ENCODE data around the gene CUEDC2. TPM values are rescaled to one million over a fixed set of nuclear protein-coding genes. Genes with fewer than 3 reads are reported as not detected.

Gene CUEDC2, protein sequence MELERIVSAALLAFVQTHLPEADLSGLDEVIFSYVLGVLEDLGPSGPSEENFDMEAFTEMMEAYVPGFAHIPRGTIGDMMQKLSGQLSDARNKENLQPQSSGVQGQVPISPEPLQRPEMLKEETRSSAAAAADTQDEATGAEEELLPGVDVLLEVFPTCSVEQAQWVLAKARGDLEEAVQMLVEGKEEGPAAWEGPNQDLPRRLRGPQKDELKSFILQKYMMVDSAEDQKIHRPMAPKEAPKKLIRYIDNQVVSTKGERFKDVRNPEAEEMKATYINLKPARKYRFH
- 41.9 and 43.2 TPM in 2 replicates for total RNA-seq

DNA sequence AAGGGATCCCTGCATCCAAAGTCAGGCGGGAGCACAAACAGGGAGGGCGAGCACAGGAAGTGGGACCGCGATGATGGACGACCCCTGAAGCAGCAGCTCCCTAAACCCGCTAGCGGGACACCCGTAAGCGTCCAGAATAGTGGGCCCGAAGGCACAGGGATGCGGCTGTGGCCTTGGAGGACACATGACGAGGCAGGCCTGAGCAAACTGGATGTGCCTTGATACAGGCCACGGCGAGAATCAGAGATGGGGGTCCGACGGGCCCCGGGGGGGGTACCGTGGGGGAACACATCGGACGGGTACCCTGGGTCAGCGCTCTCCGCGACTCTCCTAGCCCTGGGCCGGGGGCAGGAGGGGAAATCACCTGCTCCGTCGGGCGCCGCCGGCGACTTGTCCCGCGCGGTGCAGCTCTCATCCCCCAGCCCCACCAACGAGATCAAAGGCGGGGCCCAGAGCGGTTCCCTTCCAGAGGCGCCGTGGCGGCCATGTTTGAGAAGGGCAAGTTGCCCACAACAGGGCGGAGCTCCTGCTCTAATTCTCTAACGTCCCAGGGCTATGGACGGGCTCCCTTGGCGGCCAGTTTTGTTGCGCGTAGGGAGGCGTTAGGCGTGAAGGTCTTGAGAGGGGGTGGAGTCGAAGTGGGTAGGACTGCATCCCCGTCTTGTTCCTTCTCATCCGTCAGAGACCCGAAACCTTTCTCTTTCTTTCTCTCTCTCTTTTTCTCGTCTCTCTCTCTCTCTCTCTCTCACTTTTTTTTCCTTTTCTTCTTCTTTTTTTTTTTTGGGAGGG is at the start of gene CUEDC2:
Gene CUEDC2, minus strand, starts transcription at position 413 of the 789 bp plus-strand sequence. CDS start 7,386 bp downstream, outside the sequence.

DNA sequence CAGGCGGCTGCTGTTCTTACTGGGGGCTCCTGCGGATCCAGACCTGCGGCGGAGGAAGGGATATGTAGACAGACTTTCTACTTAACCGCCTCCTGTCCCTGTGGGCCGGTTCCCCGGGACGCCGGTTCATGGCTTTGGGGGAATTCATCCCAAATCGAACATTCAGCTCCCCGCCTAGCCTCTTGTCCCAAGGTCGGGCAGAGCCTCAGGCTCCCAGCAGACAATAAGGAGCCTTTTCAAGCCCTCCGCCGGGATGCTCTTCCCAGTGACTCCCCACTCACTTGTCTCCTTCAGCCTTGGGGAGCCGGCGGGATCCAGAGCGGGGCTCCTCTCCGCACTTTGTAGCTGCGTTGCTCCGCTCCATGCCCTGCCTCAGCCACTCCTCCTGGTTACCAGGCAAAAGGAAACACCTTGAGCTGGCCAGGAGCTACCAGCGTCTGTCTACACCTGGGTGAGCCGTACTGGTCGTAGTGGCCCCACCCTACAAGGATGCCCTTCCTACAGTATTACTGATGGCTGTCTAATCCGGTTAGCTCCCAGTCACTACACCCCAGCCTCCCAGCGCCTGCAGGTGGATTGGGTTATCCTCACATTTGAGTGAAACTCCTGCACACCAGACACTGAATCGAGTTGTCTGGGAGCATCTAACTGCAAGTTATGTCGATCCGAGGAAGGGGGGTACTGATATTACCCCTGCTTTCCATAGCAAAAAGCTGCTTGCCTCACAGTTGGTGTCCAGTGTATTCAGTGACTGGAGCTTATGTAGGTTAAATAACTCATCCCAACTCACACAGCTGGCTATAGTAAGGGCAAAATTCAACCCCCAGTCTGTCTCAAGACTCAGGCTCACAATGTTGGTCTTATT is 19.0 kb upstream of the CUEDC2 start, which contains the start of gene C10orf95:
Gene C10orf95, minus strand, starts transcription at position 439 of the 865 bp plus-strand sequence. CDS start 450 bp downstream, outside the sequence.

DNA sequence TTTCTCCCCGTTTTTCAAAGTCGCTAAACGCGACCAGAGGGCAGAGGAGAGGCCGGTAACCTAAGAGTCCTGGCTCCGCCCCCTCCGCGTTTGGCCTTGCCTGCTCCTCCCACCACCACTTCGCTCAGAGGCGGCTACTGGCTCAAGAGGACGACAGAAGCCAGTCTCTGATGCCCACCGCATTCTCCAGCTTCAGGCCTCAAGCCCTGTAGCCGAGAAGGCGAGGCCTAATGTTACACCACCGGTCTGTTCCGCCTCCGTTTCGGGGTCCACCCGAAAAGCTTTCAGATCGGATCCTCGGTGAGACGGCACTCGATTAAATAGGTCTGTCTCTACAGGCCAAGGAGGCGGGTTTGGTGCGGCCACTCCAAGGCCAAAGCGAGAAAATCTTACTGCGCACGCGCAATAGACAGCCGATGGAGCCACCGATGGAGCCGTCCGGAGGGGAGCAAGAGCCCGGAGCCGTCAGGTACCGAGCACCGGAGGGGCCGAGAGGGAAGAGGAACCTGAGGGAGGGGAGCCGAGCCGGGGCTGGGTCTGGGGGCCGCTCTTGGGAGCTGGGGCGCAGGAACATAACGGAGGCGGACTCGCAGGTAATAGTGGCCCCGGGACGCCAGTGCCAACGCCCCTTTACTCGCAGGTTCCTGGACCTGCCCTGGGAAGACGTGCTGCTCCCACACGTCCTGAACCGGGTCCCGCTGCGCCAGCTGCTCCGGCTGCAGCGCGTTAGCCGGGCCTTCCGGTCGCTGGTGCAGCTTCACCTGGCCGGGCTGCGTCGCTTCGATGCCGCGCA is 11.5 kb downstream of the CUEDC2 start, which contains the start of gene FBXL15:
Gene FBXL15, plus strand, starts transcription at position 123 of the 793 bp plus-strand sequence. Its CDS starts 294 bp downstream, at position 417.

GRCh38 chr10:102418622-102419268 is 13.6 kb downstream of the CUEDC2 start, which contains the start of gene PSD:
Gene PSD, minus strand, starts transcription at chr10:102418785. Its CDS starts 1,747 bp downstream, at chr10:102417038.

GRCh38 chr10:102395400-102396316 is 36.7 kb downstream of the CUEDC2 start, which contains the start of gene NFKB2:
Gene NFKB2, plus strand, starts transcription at chr10:102395705. Its CDS starts 255 bp downstream, at chr10:102395960.

Other genes with a start within 250 kb of the CUEDC2 start
- gene ELOVL3, start 206.3 kb downstream of the CUEDC2 start, total RNA-seq, result 0.26 TPM in 1 of 2 replicates, not detected in the other
- 0.12 and 0.13 TPM in 2 replicates for gene PITX3, start 191.1 kb downstream of the CUEDC2 start, total RNA-seq
- 28.4 and 40.7 TPM in 2 replicates for gene GBF1, start 187.0 kb downstream of the CUEDC2 start, total RNA-seq
- 12.7 and 14.0 TPM in 2 replicates for gene NFKB2, start 36.9 kb downstream of the CUEDC2 start, total RNA-seq
- 0.12 and 0.26 TPM in 2 replicates for gene PSD, start 13.8 kb downstream of the CUEDC2 start, total RNA-seq
- 9.9 TPM in 2 replicates for gene FBXL15, start 11.7 kb downstream of the CUEDC2 start, total RNA-seq
- gene C10orf95, start 19.0 kb upstream of the CUEDC2 start, total RNA-seq, result under 0.01 and 0.06 TPM in 2 replicates
- 146 and 170 TPM in 2 replicates for gene ACTR1A, start 70.1 kb upstream of the CUEDC2 start, total RNA-seq
- gene SUFU, start 71.4 kb upstream of the CUEDC2 start, total RNA-seq, result 1.6 and 2.9 TPM in 2 replicates
- gene TRIM8, start 211.9 kb upstream of the CUEDC2 start, total RNA-seq, result 70.0 and 95.4 TPM in 2 replicates

Measured in aortic smooth muscle cell (primary cell).